ENCODE results near the gene CLDN3. TPM values are rescaled to one million over a fixed set of nuclear protein-coding genes. Genes with fewer than 3 reads are reported as not detected.
"Not testable (repeated sequence)": the region's sequence is repeated elsewhere in the genome, so short reads cannot be mapped to it uniquely, and the experiment has no call there.

The CLDN3 gene
- total RNA-seq, 1 experiment from 2014 or later: not detected

DNA sequence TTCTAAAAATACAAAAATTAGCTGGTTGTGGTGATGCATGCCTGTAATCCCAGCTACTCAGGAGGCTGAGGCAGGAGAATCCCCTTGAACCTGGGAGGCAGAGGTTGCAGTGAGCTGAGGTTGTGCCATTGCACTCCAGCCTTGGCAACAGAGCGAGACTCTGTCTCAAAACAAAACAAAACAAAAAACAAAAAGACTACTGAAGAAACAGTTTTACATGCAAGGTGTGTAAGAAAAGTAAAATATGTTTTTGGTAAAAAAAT, 17.6 kb upstream of the CLDN3 start:
- not testable (repeated sequence) for H3K27me3 ChIP-seq; H3K36me3 ChIP-seq; H3K4me3 ChIP-seq; H3K9me3 ChIP-seq (replicated peaks); DNase-seq; H3K27ac ChIP-seq; H3K4me1 ChIP-seq

DNA sequence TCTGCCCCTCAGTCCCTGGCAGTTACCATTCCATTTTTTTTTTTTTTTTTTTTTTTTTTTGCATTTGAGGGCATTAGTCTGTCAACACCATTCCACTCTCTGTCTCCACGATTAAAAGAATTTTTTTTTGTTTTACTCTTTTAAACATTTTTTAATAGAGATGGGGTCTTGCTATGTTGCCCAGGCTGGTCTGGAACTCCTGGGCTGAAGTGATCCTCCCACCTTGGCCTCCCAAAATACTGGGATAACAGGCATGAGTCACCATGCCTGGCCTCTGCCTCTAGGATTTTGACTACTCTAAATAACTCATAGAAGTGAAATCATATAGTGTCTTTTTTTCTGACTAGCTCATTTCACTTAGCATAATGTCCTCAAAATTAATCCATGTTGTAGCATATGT, 16.5 kb upstream of the CLDN3 start:
- DNase-seq: no peak

DNA sequence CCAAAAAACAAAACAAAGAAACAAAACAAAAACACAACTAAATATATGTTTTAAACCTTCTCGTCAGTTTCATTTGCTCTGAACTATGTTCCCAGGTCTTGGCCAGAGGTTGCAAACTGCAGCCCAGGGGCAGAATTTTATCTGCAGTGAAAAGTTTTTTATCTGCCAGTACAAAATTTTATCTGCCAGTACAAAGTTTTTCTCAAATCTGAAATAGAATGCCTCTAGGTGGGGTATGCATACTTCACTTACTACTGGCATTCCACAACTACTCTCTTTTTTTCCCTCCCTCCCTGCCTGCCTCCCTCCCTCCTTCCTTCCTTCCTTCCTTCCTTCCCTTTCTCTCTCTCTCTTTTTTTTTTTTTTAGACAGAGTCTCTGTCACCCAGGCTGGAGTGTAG, 9.4 kb upstream of the CLDN3 start:
- no peaks in the 10 kb centered on the region for H3K27me3 ChIP-seq
- H3K36me3 ChIP-seq: no peaks in the 10 kb centered on the region
- no peak overlapping the region for H3K27ac ChIP-seq
- no peak for DNase-seq
- no peaks in the 10 kb centered on the region for H3K4me1 ChIP-seq
- H3K9me3 ChIP-seq (replicated peaks): no peaks in the 10 kb centered on the region; the same call in 1 of the 2 replicates
- H3K4me3 ChIP-seq: no peak overlapping the region

More for the DNA sequence above, 16.5 kb upstream of the CLDN3 start:
- Histone ChIP-seq H3K9me3 (replicated peaks) (peaks cover 6% of the 10 kb centered on the region), H3K36me3 (no peaks in the 10 kb centered on the region), H3K4me3 (no peak overlapping the region), H3K27me3 (no peaks in the 10 kb centered on the region), H3K4me1 (no peaks in the 10 kb centered on the region), H3K27ac (no peak overlapping the region)

DNA sequence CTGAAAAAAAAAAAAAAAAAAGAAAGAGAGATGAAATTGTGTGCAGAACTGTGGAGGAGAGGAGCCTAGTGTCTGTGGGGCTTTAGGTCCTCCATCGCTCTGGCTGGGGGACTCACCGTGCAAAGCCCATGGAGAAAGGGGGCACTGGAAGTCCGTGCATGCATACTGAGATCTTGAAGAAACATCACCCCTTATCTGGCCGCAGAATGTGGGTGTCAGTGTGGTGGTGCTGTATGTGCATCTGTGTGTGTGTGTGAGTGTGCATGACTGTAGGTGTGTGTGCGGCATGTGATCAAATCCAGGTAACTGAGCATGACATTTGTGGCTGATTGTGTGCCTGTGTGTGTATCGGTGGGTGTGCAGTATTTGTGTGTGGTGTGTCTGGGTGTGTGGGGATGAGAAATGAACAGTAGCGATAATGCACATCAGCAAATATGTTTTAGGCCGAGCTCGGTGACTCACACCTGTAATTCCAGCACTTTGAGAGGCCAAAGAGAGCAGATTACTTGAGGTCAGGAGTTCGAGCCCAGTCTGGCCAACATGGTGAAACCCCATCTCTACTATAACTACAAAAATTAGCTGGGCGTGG, 8.8 kb upstream of the CLDN3 start:
- no peak overlapping the region for H3K4me3 ChIP-seq
- H3K27ac ChIP-seq: no peak overlapping the region
- no peaks in the 10 kb centered on the region for H3K4me1 ChIP-seq
- H3K9me3 ChIP-seq (replicated peaks): no peaks in the 10 kb centered on the region; the same call in 1 of the 2 replicates
- no peaks in the 10 kb centered on the region for H3K36me3 ChIP-seq
- no peaks in the 10 kb centered on the region for H3K27me3 ChIP-seq
- DNase-seq: no peak

DNA sequence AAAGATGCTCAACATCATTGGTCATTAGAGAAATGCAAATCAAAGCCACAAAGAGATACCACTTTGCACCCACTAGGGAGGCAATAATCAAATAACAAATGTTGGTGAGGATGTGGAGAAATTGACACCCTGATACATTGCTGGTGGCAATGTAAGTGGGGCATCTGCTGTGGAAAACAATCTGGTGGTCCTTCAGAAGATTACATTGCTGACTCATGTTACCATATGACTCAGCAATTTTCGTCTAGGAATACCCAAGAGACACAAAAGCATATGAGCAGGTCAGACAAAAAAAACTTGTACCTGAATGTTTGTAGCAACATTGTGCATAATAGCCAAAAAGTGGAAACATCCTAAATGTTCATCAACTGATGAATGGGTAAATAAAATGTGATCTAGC, 4.9 kb upstream of the CLDN3 start:
- Histone ChIP-seq H3K9me3 (replicated peaks) (no peaks in the 10 kb centered on the region), H3K36me3 (no peaks in the 10 kb centered on the region), H3K27ac (no peak overlapping the region), H3K4me1 (no peaks in the 10 kb centered on the region), H3K4me3 (no peak overlapping the region), H3K27me3 (no peaks in the 10 kb centered on the region)
- peak in 1 of 2 experiments; percentile 24 for DNase-seq

DNA sequence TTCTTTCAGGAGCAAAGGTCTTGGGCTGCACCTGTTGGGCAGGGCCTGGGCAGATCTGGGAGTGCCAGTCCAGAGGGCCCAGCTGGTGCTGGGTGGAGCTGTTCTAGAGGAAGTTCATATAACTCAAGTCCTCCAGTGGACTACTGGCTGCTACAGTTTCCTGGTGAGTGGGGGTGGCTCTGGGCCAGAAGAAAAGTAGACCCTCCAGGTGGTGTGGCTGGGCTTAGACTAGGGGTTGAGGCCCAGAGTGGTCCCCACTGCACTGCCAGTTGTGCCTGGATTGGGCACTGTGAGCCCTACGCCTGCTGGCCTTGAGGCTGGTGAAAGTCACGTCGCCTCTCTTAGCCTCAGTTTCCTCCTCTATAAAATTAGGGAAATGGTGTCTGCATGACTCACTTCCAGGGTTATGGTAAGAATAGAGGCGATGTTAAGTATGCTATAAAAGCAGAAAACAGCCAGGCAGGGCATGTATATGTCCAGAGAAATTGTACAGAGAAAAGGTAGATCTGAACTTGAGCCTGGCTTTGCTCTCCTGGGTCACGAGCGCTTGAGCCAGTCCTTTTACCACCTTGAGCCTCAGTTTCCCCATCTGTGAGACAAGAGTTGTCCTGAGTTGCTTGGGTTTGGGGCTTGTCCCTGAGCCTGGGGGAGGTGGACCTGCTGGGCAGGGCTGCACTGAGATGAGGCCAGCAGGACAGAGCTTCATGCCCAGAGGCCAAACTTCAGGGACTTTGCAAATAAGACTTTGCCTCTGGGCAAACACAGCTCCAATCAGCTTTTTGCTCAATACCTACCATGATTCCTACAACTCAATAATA, 3.8 kb upstream of the CLDN3 start:
- Histone ChIP-seq H3K27ac (no peak overlapping the region), H3K9me3 (replicated peaks) (no peaks in the 10 kb centered on the region), H3K36me3 (no peaks in the 10 kb centered on the region), H3K4me1 (no peaks in the 10 kb centered on the region), H3K27me3 (no peaks in the 10 kb centered on the region), H3K4me3 (no peak overlapping the region)
- DNase-seq: no peak

DNA sequence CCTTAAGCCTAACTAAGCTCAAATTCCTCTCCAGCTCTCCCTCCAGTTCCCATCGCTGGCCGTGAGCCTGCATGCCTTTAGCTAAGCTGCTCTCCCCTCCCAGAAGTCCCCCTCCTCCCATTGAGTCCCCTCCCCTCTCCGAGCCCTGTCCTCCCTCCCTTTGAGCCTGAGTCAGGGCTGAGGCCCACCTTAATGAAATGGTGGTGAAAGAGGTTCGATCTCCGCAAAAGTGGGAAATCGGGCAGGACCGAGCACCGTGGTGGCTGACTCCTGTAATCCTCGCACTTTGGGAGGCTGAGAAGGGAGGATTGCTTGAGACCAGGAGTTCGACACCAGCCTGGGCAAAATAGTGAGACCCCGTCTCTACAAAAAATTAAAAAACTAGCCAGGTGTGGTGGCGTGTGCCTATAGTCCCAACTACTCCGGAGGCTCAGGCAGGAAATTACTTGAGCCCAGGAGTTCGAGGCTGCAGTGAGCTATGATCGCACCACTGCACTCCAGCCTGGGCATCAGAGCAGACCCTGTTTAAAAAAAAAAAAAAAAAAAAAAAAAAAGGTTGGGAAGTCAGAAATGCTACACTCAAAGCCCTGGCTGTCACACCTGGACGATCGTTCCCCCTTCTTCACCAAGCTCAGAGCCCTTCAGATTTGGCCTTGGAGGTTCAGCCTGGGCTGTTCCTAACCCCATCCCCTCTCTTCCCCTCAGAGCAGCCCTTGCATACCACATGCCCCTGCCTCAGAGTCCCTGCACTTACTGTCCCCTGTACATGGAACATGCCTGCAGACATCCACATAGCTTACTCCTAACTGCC, 995 bp upstream of the CLDN3 start:
- no peak overlapping the region for H3K4me3 ChIP-seq
- H3K9me3 ChIP-seq (replicated peaks): no peaks in the 10 kb centered on the region
- no peak overlapping the region for H3K27ac ChIP-seq
- H3K27me3 ChIP-seq: no peaks in the 10 kb centered on the region
- H3K4me1 ChIP-seq: no peaks in the 10 kb centered on the region
- H3K36me3 ChIP-seq: no peaks in the 10 kb centered on the region
- no peak for DNase-seq

DNA sequence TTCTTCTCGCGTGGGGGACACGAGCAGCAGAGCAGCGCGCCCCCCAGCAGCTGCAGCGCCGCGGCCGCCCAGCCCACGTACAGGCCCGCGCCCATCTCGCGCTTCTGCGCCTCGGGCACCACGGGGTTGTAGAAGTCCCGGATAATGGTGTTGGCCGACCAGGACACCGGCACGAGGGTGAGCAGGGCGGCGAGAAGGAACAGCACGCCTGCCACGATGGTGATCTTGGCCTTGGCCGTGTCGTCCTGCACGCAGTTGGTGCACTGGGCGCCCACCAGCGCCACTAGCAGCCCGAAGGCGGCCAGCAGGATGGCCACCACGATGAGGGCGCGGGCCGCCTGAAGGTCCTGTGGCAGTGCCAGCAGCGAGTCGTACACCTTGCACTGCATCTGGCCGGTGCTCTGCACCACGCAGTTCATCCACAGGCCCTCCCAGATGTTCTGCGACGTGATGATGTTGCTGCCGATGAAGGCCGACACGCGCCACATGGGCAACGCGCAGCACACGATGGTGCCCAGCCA, 529 bp downstream of the CLDN3 start:
- Histone ChIP-seq H3K4me3 (no peak overlapping the region), H3K9me3 (replicated peaks) (no peaks in the 10 kb centered on the region), H3K27ac (no peak overlapping the region), H3K36me3 (no peaks in the 10 kb centered on the region), H3K27me3 (no peaks in the 10 kb centered on the region), H3K4me1 (no peaks in the 10 kb centered on the region)
- DNase-seq: no peak

DNA sequence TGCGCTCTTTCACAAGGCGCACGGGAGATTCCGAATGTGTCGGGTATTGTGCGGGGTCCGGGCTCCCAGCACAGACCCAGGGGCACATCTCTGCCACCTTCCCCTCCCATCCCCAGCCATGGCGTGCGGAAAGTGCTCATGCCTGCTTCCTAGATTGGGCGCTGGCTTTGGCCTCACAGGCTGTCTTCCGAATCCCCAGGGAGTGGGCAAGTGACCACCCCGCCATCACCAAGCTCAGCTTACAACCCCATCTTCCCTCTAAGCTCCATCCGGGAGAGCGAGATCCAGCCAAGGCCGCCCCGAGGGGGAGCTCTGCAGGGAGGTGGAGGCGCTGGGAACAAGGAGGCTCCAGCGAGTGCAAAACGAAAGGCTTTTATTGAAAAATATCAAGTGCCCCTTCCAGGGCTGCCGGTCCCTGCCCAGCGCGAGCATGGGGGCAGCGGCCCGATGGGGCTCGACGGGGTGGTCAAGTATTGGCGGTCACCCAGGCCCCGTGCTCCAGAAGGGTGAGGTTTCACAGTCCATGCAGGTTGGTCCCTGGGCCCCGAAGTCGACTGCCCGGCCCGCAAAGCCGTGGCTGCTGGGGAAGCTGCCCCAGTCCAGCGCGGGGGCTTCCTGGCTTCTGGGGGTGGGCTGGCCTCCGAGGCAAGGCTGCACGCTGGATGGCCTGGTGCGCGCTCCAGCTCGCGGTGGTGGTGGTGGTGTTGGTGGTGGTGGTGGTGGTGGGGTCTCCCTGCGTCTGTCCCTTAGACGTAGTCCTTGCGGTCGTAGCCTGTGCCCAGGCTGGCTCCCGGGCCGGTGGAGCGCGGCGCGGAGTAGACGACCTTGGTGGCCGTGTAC, 1.2 kb downstream of the CLDN3 start:
- Histone ChIP-seq H3K9me3 (replicated peaks) (no peaks in the 10 kb centered on the region), H3K4me1 (no peaks in the 10 kb centered on the region), H3K36me3 (no peaks in the 10 kb centered on the region), H3K4me3 (no peak overlapping the region), H3K27me3 (no peaks in the 10 kb centered on the region), H3K27ac (no peak overlapping the region)
- no peak for DNase-seq

DNA sequence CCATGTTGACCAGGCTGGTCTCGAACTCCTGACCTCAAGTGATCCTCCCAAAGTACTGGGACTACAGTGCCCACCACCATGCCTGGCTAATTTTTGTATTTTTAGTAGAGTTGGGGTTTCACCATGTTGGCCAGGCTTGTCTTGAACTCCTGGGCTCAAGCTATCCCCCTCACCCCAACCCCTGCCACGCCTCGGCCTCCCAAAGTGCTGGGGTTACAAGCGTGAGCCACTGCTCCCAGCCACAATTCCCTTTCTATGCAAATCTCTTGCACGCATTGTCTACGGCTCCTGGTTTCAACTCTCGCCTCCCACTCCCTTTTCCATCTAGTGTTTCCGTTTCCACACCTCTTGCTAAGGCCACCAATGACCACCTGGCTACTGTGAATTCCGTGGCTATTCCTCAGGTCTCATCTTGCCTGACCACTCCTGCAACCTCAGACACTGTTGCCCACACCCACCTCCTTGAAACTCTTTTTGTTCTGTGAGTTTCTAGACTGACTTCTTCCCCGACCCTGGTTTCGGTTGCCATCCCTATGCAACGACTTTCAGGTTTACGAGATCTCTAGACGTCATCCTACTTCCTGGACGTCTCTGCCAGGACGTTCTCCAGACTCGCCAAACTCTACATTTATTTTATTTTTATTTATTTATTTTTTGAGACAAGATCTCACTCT, 3.4 kb downstream of the CLDN3 start:
- Histone ChIP-seq H3K4me3 (no peak overlapping the region), H3K4me1 (no peaks in the 10 kb centered on the region), H3K27me3 (no peaks in the 10 kb centered on the region), H3K9me3 (replicated peaks) (no peaks in the 10 kb centered on the region), H3K27ac (no peak overlapping the region), H3K36me3 (no peaks in the 10 kb centered on the region)
- no peak for DNase-seq

DNA sequence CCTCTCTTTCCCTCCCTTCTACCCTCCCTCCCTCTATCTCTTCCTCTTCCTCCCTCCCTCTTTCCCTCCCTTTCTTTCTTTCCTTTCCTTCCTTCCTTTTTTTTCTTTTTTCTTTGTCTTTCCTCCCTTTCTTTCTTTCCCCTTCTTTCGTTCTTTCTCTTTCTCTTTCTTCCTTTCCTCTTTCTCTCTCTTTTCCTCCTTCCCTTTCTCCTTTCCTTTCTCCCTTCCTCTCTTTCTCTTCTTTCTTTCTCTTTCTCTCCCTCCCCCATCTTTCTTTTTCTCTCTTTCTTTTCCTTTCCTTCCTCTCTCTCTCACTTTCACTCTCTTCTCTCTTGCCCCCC, 7.4 kb downstream of the CLDN3 start:
- H3K4me3 ChIP-seq: no peak overlapping the region
- no peaks in the 10 kb centered on the region for H3K9me3 ChIP-seq (replicated peaks)
- DNase-seq: no peak
- H3K27ac ChIP-seq: no peak overlapping the region
- no peaks in the 10 kb centered on the region for H3K27me3 ChIP-seq
- no peaks in the 10 kb centered on the region for H3K36me3 ChIP-seq
- H3K4me1 ChIP-seq: no peaks in the 10 kb centered on the region

DNA sequence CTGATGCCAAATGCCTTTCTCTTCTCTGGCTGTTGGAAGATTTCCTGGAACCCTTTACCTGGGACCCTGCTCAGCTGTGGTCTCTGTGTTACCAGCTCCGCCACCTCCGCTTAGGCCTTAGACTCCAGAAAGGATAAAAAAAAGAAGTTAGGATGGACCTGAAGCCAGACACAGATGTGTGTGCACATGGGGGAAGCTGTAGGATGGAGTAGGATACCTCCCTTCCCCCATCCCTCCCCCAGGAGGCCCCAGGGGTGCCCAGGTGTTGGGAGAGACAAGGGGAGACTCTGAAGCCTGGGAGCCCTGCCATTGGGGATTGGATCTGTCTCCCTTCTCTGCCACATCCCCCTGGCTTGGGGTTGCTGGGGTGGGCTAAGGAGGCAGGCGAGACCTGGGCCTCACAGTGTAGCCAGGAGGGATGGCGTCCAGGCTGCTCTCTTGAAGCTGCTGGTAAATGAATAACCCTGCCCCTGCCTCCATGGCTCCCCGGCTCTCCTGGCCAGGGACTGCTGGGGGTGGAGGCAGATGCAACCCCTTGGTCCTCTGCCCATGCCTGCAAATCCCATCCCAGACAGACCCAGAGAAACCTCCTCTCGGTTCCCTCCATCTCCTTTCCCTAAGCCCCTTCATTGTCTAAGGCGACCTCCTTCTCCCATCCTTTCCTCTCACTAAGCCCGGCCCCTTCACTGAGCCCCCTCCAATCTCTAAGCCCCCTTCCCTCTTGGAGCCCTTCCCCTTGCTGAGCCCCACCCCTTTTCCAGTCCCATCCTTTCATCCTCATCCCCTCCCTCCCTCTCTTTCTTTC, 8.0 kb downstream of the CLDN3 start:
- no peaks in the 10 kb centered on the region for H3K36me3 ChIP-seq
- no peaks in the 10 kb centered on the region for H3K27me3 ChIP-seq
- H3K27ac ChIP-seq: no peak overlapping the region
- DNase-seq: no peak
- no peaks in the 10 kb centered on the region for H3K9me3 ChIP-seq (replicated peaks)
- no peaks in the 10 kb centered on the region for H3K4me1 ChIP-seq
- H3K4me3 ChIP-seq: no peak overlapping the region

DNA sequence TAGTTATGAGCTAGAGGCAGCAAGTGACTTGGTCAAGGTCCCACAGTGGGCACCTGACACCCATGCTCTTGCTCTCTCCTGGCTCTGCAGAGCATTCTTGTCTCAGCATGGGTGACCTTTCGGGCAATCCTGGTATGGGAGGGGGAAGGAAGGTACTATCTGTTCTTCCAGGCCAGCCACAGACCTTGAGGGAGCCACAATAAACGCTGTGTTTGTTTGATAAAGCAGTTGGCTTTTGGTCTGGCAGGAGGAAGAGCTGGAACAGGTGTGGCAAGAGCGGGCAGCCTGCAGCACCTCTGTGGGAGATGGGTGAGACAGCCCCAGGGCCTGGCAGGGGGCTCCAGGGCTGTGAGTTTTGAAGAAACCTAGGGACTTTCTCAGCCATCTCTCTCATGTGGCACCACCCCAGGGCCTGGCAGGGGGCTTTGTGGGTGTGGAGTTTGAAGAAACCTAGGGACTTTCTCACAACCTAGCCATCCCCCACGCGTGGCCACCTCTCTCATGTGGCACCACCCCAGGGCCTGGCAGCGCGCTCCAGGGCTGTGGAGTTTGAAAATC, 11.4 kb downstream of the CLDN3 start:
- no peaks in the 10 kb centered on the region for H3K4me1 ChIP-seq
- DNase-seq: peak; percentile 54 to 72
- no peak overlapping the region for H3K27ac ChIP-seq
- H3K4me3 ChIP-seq: no peak overlapping the region
- no peaks in the 10 kb centered on the region for H3K27me3 ChIP-seq
- no peaks in the 10 kb centered on the region for H3K36me3 ChIP-seq
- H3K9me3 ChIP-seq (replicated peaks): no peaks in the 10 kb centered on the region

Data from SJCRH30 (cell line).